ENCODE results near the gene TXNRD2.

DNA sequence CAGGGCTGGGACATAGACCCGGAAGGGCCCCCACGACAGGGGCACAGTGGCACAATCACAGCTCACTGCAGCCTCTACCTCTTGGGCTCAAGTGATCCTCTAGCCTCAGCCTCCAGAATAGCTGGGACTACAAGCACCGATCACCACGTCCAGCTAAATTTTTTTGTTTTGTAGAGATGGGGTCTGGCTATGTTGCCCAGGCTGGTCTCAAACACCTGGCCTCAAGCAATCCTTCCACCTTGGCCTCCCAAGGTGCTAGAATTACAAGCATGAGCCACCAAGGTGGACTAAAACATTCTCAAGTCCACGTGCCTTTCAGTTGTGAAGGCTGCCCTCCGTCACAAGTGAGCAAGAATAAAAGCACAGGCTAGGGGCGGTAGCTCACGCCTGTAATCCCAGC lies 10.1 kb downstream of the TXNRD2 start:
- TF ChIP-seq POLR2A (IDR thresholded peaks at IDR 0.05; ENCODE audit: low read depth, low read length) (no peak), POLR2AphosphoS5 (IDR thresholded peaks at IDR 0.05; ENCODE audit: low read depth, low read length) (no peak)
